H9 (cell line): Measurements from ENCODE around the gene SLC4A1. TPM values are rescaled to one million over a fixed set of nuclear protein-coding genes. Genes with fewer than 3 reads are reported as not detected.

Experiments used
- DNase-seq: peaks from one replicate; pipeline ENCODE4 v3.0.0-alpha.2; 2017
- H2AFZ ChIP-seq: one replicate; pipeline ENCODE4 v1.6.1; 2013; ENCODE audit warnings: mild to moderate bottlenecking, low read length, control low read depth, moderate library complexity
- H2AK5ac ChIP-seq: 2 replicates; pipeline ENCODE4 v1.6.1; 2013; ENCODE audit warnings: low read length, control low read depth, mixed read lengths; ENCODE audit not compliant: insufficient read length
- H2BK120ac ChIP-seq: one replicate; pipeline ENCODE4 v1.6.1; 2013; ENCODE audit warnings: low read depth, mild to moderate bottlenecking, low read length, control low read depth, inconsistent platforms; ENCODE audit not compliant: poor library complexity, severe bottlenecking
- H2BK12ac ChIP-seq: 2 replicates; pipeline ENCODE4 v1.6.1; 2013; ENCODE audit warnings: low read length, control low read depth, mixed read lengths, low read depth; ENCODE audit not compliant: insufficient read length
- H2BK15ac ChIP-seq: 2 replicates; pipeline ENCODE4 v1.6.1; 2013; ENCODE audit warnings: low read depth, low read length, control low read depth
- H2BK20ac ChIP-seq: one replicate; pipeline ENCODE4 v1.6.1; 2013; ENCODE audit warnings: low read depth, mild to moderate bottlenecking, low read length, control low read depth, inconsistent platforms; ENCODE audit not compliant: poor library complexity, severe bottlenecking
- H2BK5ac ChIP-seq: 2 replicates; pipeline ENCODE4 v1.6.1; 2013; ENCODE audit warnings: low read length, control low read depth, mixed read lengths; ENCODE audit not compliant: insufficient read length
- H3K14ac ChIP-seq: 2 replicates; pipeline ENCODE4 v1.6.1; 2013; ENCODE audit warnings: low read length, control low read depth; ENCODE audit not compliant: insufficient read depth
- H3K18ac ChIP-seq: 2 replicates; pipeline ENCODE4 v1.6.1; 2013; ENCODE audit warnings: low read depth, mild to moderate bottlenecking, mixed read lengths, low read length, control low read depth; ENCODE audit not compliant: insufficient read length
- H3K23ac ChIP-seq: 2 replicates; pipeline ENCODE4 v1.6.1; 2013; ENCODE audit warnings: low read length, control low read depth, mixed read lengths, low read depth; ENCODE audit not compliant: insufficient read length
- H3K23me2 ChIP-seq: 2 replicates; pipeline ENCODE4 v1.6.1; 2013; ENCODE audit warnings: low read depth, mild to moderate bottlenecking, mixed read lengths, low read length, control low read depth; ENCODE audit not compliant: insufficient read length, poor library complexity, severe bottlenecking
- H3K27ac ChIP-seq: 2 replicates; pipeline ENCODE4 v1.5.1; 2013; ENCODE audit warnings: low read length, control low read depth, mixed read lengths, low read depth; ENCODE audit not compliant: insufficient read length
- H3K27me3 ChIP-seq: 2 replicates; pipeline ENCODE4 v1.6.1; 2013; ENCODE audit warnings: low read length, control low read depth, inconsistent platforms; ENCODE audit not compliant: insufficient read depth
- H3K4ac ChIP-seq: 2 replicates; pipeline ENCODE4 v1.6.1; 2013; ENCODE audit warnings: low read depth, mild to moderate bottlenecking, control low read depth, inconsistent platforms, low read length, moderate library complexity
- H3K4me1 ChIP-seq: 2 replicates; pipeline ENCODE4 v1.6.1; 2013; ENCODE audit warnings: low read length, control low read depth, inconsistent platforms; ENCODE audit not compliant: insufficient read depth
- H3K4me2 ChIP-seq: 2 replicates; pipeline ENCODE4 v1.6.1; 2013; ENCODE audit warnings: low read length, control low read depth, mixed read lengths; ENCODE audit not compliant: insufficient read length, insufficient read depth
- H3K56ac ChIP-seq: 2 replicates; pipeline ENCODE4 v1.6.1; 2013; ENCODE audit warnings: low read depth, mild to moderate bottlenecking, mixed read lengths, low read length, control low read depth; ENCODE audit not compliant: insufficient read length
- H3K79me1 ChIP-seq: 2 replicates; pipeline ENCODE4 v1.6.1; 2013; ENCODE audit warnings: low read depth, mild to moderate bottlenecking, moderate library complexity, low read length, control low read depth, inconsistent platforms; ENCODE audit not compliant: insufficient read depth, poor library complexity, severe bottlenecking
- H3K79me2 ChIP-seq: 2 replicates; pipeline ENCODE4 v1.6.1; 2013; ENCODE audit warnings: low read length, control low read depth, inconsistent platforms; ENCODE audit not compliant: insufficient read depth
- H3K9ac ChIP-seq: 2 replicates; pipeline ENCODE4 v1.6.1; 2013; ENCODE audit warnings: low read length, control low read depth, mixed read lengths; ENCODE audit not compliant: insufficient read length; ENCODE audit errors: extremely low read depth
- H3K9me3 ChIP-seq: one replicate; pipeline ENCODE4 v1.6.1; 2013; ENCODE audit warnings: low read depth, low read length, inconsistent platforms; ENCODE audit not compliant: control insufficient read depth
- H3T11ph ChIP-seq: one replicate; pipeline ENCODE4 v1.6.1; 2013; ENCODE audit warnings: mild to moderate bottlenecking, low read length, control low read depth, inconsistent platforms
- H4K20me1 ChIP-seq: one replicate; pipeline ENCODE4 v1.6.1; 2013; ENCODE audit not compliant: control insufficient read depth, insufficient read length, insufficient read depth
- H4K5ac ChIP-seq: 2 replicates; pipeline ENCODE4 v1.6.1; 2013; ENCODE audit warnings: low read depth, mild to moderate bottlenecking, mixed read lengths, low read length, control low read depth; ENCODE audit not compliant: insufficient read length
- H4K8ac ChIP-seq: replicated peaks from 2 replicates; pipeline ENCODE4 v1.6.1; 2013; ENCODE audit warnings: low read length, control low read depth, mixed read lengths, low read depth; ENCODE audit not compliant: insufficient read length
- H4K91ac ChIP-seq: 2 replicates; pipeline ENCODE4 v1.6.1; 2013; ENCODE audit warnings: low read depth, mild to moderate bottlenecking, moderate library complexity, mixed read lengths, low read length, control low read depth; ENCODE audit not compliant: insufficient read length
- H3K27ac Mint-ChIP-seq, 3 experiments: 2 replicates in 2 of 3; 3 replicates in 1 of 3; pipeline ENCODE4 v1.8.0; 2020 to 2021; ENCODE audit warnings: mixed read lengths in 3 of 3, mild to moderate bottlenecking in 1 of 3, moderate library complexity in 1 of 3
- H3K27me3 Mint-ChIP-seq: 2 replicates; pipeline ENCODE4 v1.8.0; 2021; ENCODE audit warnings: low read depth, mild to moderate bottlenecking, moderate library complexity, mixed read lengths
- H3K36me3 Mint-ChIP-seq, 3 experiments: 2 replicates in 2 of 3; 3 replicates in 1 of 3; pipeline ENCODE4 v1.8.0; 2020 to 2021; ENCODE audit warnings: low read depth in 3 of 3, mixed read lengths in 3 of 3; ENCODE audit not compliant: insufficient read depth in 1 of 3
- H3K4me1 Mint-ChIP-seq, 2 experiments: 2 replicates each; pipeline ENCODE4 v1.8.0; 2020; ENCODE audit warnings: mixed read lengths in 2 of 2
- H3K4me3 Mint-ChIP-seq, 2 experiments: 2 replicates in 1 of 2; 3 replicates in 1 of 2; pipeline ENCODE4 v1.8.0; 2020 to 2021; ENCODE audit warnings: mild to moderate bottlenecking in 2 of 2, mixed read lengths in 2 of 2, moderate library complexity in 1 of 2
- H3K9me3 Mint-ChIP-seq, 2 experiments: 2 replicates in 1 of 2; 3 replicates in 1 of 2; pipeline ENCODE4 v1.8.0; 2020; ENCODE audit warnings: mild to moderate bottlenecking in 2 of 2, mixed read lengths in 2 of 2, moderate library complexity in 1 of 2
- WGBS: extraction: QIAGEN DNeasy Blood & Tissue Kit; methylation state at CpG from one replicate; pipeline ENCODE4 v1.1.7; 2013; ENCODE audit warnings: missing lambda C conversion rate, low lambda C conversion rate, mixed read lengths; ENCODE audit not compliant: insufficient read length; ENCODE audit errors: extremely low coverage; 5-methylcytosine and 5-hydroxymethylcytosine counted together
- total RNA-seq: library from RNA; stranded (reverse); gene quantifications from 2 replicates; pipeline ENCODE4 v1.2.1, GENCODE V29; 2021
- TF ChIP-seq, protein P1 (sequence below): fragments of 200-600 bp; sonication (generic); conservative IDR thresholded peaks from 3 replicates; pipeline ENCODE4 v1.8.0; 2021; ENCODE audit warnings: antibody characterized with exemption, mild to moderate bottlenecking

SLC4A1 gene
- total RNA-seq, 1 experiment from 2014 or later: not detected

DNA sequence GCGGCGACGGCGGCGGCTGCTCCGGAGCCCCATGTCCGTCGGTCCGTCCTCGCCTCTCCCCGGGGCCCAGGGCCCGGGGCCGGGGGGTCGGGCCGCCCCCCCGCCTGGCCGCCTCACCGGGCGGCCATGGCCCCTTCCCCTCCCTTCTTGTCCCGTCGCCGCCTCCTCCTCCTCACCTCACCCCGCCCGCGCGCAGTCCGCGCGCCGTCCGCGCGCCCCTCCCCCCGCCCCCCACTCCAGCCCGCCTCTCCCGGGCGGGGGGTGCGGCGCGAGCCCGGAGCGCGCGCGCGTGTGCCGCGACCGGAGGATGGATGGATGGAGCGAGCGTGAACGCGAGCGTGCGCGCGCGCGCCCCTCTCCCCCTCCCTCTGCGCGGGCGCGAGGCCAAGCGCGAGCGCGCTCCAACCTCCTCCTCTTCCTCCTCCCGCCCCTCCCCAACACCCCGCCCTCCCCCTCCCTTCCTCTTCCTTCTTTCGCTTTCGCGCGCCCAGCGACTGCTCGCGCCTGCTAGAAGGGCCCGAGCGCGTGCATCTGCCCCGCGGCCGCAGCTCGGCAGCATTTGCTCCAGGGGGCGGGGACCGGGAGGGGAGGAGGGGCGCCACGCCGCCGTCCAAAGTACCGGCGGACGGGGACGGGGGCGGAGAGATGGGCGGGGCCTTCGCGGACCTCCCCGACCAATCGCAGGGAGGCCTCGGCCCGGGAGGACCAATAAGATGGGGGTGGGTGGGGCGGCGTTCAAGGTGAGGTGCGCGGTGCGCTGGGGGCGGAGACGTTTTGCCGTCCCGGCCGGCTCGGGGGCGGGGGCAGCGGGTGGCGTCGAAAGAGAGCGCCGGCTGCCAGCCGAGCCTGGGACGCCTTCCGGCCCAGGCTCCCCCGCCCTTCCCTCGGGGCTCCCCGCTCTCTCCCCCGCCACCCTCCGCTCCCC lies 68.1 kb downstream of the SLC4A1 start, which contains the start of gene ATXN7L3:
ATXN7L3 (minus strand) TSS at position 332 of the 925 bp plus-strand sequence. CDS start 1,814 bp downstream, outside the sequence.
- H3K27me3 ChIP-seq: no peaks in the 10 kb centered on the region
- DNase-seq: peak; percentile 100
- Mint-ChIP-seq H3K4me1 (peaks cover 30% of the 10 kb centered on the region in 2 experiments), H3K9me3 (no peaks in the 10 kb centered on the region), H3K4me3 (peak within 1 kb of the TSS; percentile 90 to 92), H3K36me3 (peaks cover 17 to 34% (median 33%) of the 10 kb centered on the region in 3 experiments; a peak in 6 of 7 replicates), H3K27ac (peak within 1 kb of the TSS; percentile 92 to 99 (median 99)), H3K27me3 (no peaks in the 10 kb centered on the region; the same call in 1 of the 2 replicates)
- H3K9ac ChIP-seq: peak within 1 kb of the TSS; percentile 73
- no peak within 1 kb of the TSS for H3K4ac ChIP-seq
- H2BK15ac ChIP-seq: no peak within 1 kb of the TSS
- no CpG with 5 or more reads among the region's 126 CpGs for WGBS
- peak within 1 kb of the TSS; percentile 70 for H3K18ac ChIP-seq
- H4K8ac ChIP-seq: no peak within 1 kb of the TSS
- no peak within 1 kb of the TSS for H4K91ac ChIP-seq
- H2BK120ac ChIP-seq: no peak within 1 kb of the TSS
- H3K14ac ChIP-seq: peak within 1 kb of the TSS; percentile 80; the same call in 1 of the 2 replicates
- no peaks in the 10 kb centered on the region for H3K9me3 ChIP-seq
- peak within 1 kb of the TSS; percentile 65 for H3K4me2 ChIP-seq
- no peaks in the 10 kb centered on the region for H3K79me1 ChIP-seq
- H2BK5ac ChIP-seq: no peak within 1 kb of the TSS
- H2BK12ac ChIP-seq: no peak within 1 kb of the TSS
- no peak within 1 kb of the TSS for H2AFZ ChIP-seq
- peaks cover 4% of the 10 kb centered on the region; the same call in 1 of the 2 replicates for H3K79me2 ChIP-seq
- H2AK5ac ChIP-seq: no peak within 1 kb of the TSS
- TF ChIP-seq, protein P1, sequence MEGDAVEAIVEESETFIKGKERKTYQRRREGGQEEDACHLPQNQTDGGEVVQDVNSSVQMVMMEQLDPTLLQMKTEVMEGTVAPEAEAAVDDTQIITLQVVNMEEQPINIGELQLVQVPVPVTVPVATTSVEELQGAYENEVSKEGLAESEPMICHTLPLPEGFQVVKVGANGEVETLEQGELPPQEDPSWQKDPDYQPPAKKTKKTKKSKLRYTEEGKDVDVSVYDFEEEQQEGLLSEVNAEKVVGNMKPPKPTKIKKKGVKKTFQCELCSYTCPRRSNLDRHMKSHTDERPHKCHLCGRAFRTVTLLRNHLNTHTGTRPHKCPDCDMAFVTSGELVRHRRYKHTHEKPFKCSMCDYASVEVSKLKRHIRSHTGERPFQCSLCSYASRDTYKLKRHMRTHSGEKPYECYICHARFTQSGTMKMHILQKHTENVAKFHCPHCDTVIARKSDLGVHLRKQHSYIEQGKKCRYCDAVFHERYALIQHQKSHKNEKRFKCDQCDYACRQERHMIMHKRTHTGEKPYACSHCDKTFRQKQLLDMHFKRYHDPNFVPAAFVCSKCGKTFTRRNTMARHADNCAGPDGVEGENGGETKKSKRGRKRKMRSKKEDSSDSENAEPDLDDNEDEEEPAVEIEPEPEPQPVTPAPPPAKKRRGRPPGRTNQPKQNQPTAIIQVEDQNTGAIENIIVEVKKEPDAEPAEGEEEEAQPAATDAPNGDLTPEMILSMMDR: no peak
- H3K23me2 ChIP-seq: peaks cover 6% of the 10 kb centered on the region
- H3K23ac ChIP-seq: no peak within 1 kb of the TSS
- no peak within 1 kb of the TSS for H3T11ph ChIP-seq
- H3K56ac ChIP-seq: no peak within 1 kb of the TSS
- H4K20me1 ChIP-seq: no peaks in the 10 kb centered on the region
- H4K5ac ChIP-seq: no peak within 1 kb of the TSS
- no peak within 1 kb of the TSS for H3K27ac ChIP-seq
- H2BK20ac ChIP-seq: no peak within 1 kb of the TSS
- 0 out of 2 replicates have a peak, but pooled peaks cover 2% of the 10 kb centered on the region for H3K4me1 ChIP-seq
